HepG2 (cell line): ENCODE data around the gene AGBL1. TPM values are rescaled to one million over a fixed set of nuclear protein-coding genes. Genes with fewer than 3 reads are reported as not detected.

Experiments used
- ATAC-seq: fragments of 200-7000 bp; cut with Tn5 transposase; 3 replicates; pipeline ENCODE4 v1.9.1; 2020; ENCODE audit warnings: mild to moderate bottlenecking, moderate library complexity
- BruUV-seq: library from RNA; stranded (reverse); fragments of 400-500 nt; replicated peaks from 2 replicates; lab custom pipeline; 2021; lab: Mats Ljungman, UMichigan
- CTCF ChIA-PET: fragments of 300-600 bp; formaldehyde crosslinking; extraction: SDS; loops from one replicate; lab custom pipeline; 2021; ENCODE audit warnings: low total read pairs, inconsistent platforms, low intra/inter-chr PET ratio; lab: Yijun Ruan, JAX
- POLR2A ChIA-PET: fragments of 350-600 bp; sonication (Branson Sonifier 250); formaldehyde crosslinking; loops from one replicate; lab custom pipeline; 2020; ENCODE audit warnings: antibody characterized with exemption, inconsistent platforms; lab: Yijun Ruan, JAX
- DNase-seq: peaks from one replicate; pipeline ENCODE4 v3.0.0-alpha.2; 2015; ENCODE audit warnings: low spot score
- FAIRE-seq: peaks from 3 replicates; lab custom pipeline; 2011; peaks lifted over from hg19 to GRCh38; lab: Jason Lieb, UNC
- H2AFZ ChIP-seq: one replicate; pipeline ENCODE4 v1.6.1; 2011; ENCODE audit warnings: low read length, inconsistent platforms
- H3K27ac ChIP-seq: fragments of 300-600 bp; 3 replicates; pipeline ENCODE4 v1.8.0; 2011; ENCODE audit warnings: mixed run types, mild to moderate bottlenecking, mixed read lengths, low read length, inconsistent platforms; ENCODE audit not compliant: insufficient read depth; ENCODE audit errors: extremely low read length
- H3K27me3 ChIP-seq, 2 experiments: fragments of 200-600 bp in 1 of 2; 2 replicates in 1 of 2; 3 replicates in 1 of 2; pipeline versions ENCODE4 v1.6.0 to v1.8.0; 2011; ENCODE audit warnings: low read length in 2 of 2, mild to moderate bottlenecking in 2 of 2, moderate library complexity in 2 of 2, inconsistent platforms in 1 of 2; ENCODE audit not compliant: insufficient read depth in 2 of 2, control insufficient read depth in 1 of 2
- H3K36me3 ChIP-seq, 2 experiments: fragments of 200-600 bp in 1 of 2; replicated peaks in 1 of 2; 2 replicates in 1 of 2; 3 replicates in 1 of 2; pipeline versions ENCODE4 v1.5.1 to v1.8.0; 2011; ENCODE audit warnings: low read length in 2 of 2, inconsistent platforms in 1 of 2; ENCODE audit not compliant: insufficient read depth in 2 of 2, control insufficient read depth in 1 of 2
- H3K4me1 ChIP-seq: 2 replicates; pipeline ENCODE4 v1.5.1; 2012; ENCODE audit warnings: low read length, inconsistent platforms; ENCODE audit not compliant: insufficient read depth
- H3K4me2 ChIP-seq: 2 replicates; pipeline ENCODE4 v1.6.0; 2011; ENCODE audit warnings: low read depth, low read length, inconsistent platforms
- H3K4me3 ChIP-seq, 3 experiments: fragments of 200-600 bp in 1 of 3; sonication (generic), shearing (Covaris generic) in 1 of 3; replicated peaks in 1 of 3; 2 replicates each; pipeline ENCODE4 v1.5.1; 2011 to 2016; ENCODE audit warnings: low read length in 3 of 3, inconsistent platforms in 2 of 3, low read depth in 2 of 3, mild to moderate bottlenecking in 2 of 3, control low read depth in 1 of 3, mixed read lengths in 1 of 3; ENCODE audit not compliant: insufficient read depth in 1 of 3
- H3K79me2 ChIP-seq: one replicate; pipeline ENCODE4 v1.6.1; 2011; ENCODE audit warnings: low read length, inconsistent platforms; ENCODE audit not compliant: insufficient read depth
- H3K9ac ChIP-seq: 2 replicates; pipeline ENCODE4 v1.6.0; 2011; ENCODE audit warnings: mild to moderate bottlenecking, low read depth, low read length, inconsistent platforms; ENCODE audit not compliant: insufficient read depth
- H3K9me3 ChIP-seq: 2 replicates; pipeline ENCODE4 v1.5.1; 2012; ENCODE audit warnings: mild to moderate bottlenecking, low read length
- H4K20me1 ChIP-seq: 2 replicates; pipeline ENCODE4 v1.6.0; 2011; ENCODE audit warnings: inconsistent platforms, mild to moderate bottlenecking, low read length, moderate library complexity; ENCODE audit not compliant: insufficient read depth
- ARNT2 ChIP-seq: sonication (generic); formaldehyde crosslinking; IDR thresholded peaks from 2 replicates; pipeline ENCODE4 v1.8.0; 2022; ENCODE audit warnings: mild to moderate bottlenecking, low read depth, missing genetic modification reagents, moderate library complexity
- CSRNP1 ChIP-seq: sonication (generic); formaldehyde crosslinking; IDR thresholded peaks from 2 replicates; pipeline ENCODE4 v1.8.1; 2023; ENCODE audit warnings: mild to moderate bottlenecking, missing genetic modification reagents
- NAIF1 ChIP-seq: sonication (generic); formaldehyde crosslinking; IDR thresholded peaks from 2 replicates; pipeline ENCODE4 v1.5.0; 2020; ENCODE audit warnings: mild to moderate bottlenecking, missing genetic modification reagents, borderline replicate concordance
- ONECUT2 ChIP-seq: sonication (generic); formaldehyde crosslinking; IDR thresholded peaks from 2 replicates; pipeline ENCODE4 v1.4.0; 2020; ENCODE audit warnings: missing genetic modification reagents
- ZNF343 ChIP-seq: sonication (generic); formaldehyde crosslinking; IDR thresholded peaks from 2 replicates; pipeline ENCODE4 v1.4.0; 2020; ENCODE audit warnings: mild to moderate bottlenecking, missing genetic modification reagents
- ZNF749 ChIP-seq: sonication (generic); formaldehyde crosslinking; IDR thresholded peaks from 2 replicates; pipeline ENCODE4 v1.8.0; 2022; ENCODE audit warnings: mild to moderate bottlenecking, missing genetic modification reagents, moderate library complexity, borderline replicate concordance
- ZNF788 ChIP-seq: sonication (generic); formaldehyde crosslinking; IDR thresholded peaks from 2 replicates; pipeline ENCODE4 v1.5.0; 2020; ENCODE audit warnings: mild to moderate bottlenecking, missing genetic modification reagents, borderline replicate concordance
- WGBS: methylation state at CpG from one replicate; pipeline ENCODE4 v1.1.6; 2017; ENCODE audit warnings: low lambda C conversion rate; 5-methylcytosine and 5-hydroxymethylcytosine counted together
- in situ Hi-C: cut with HindIII; loops from 2 replicates; pipeline ENCODE4 v1.10.0; 2017; ENCODE audit warnings: low pct_unique_long_range_greater_than_20kb; ENCODE audit not compliant: extremely low pct_ligation_motif_present
- intact Hi-C: fragments of 100-400 bp; cut with micrococcal nuclease; formaldehyde crosslinking; loops from one replicate; pipeline ENCODE4 v1.10.0; 2022; ENCODE audit not compliant: unreplicated experiment
- polyA plus RNA-seq, 8 experiments: library from polyadenylated mRNA; depleted of rRNA in 3 of 8; stranded (reverse) in 7 of 8; unstranded in 1 of 8; fragments of >200 nt; fragmentation: Illumina TruSeq in 4 of 8; extraction: Trizol in 4 of 8; gene quantifications; 2 replicates each; pipeline versions ENCODE4 v1.2.1 to v1.2.3, GENCODE V29; 2011 to 2016; ENCODE audit warnings: low read depth in 4 of 8, missing spikeins in 1 of 8, mixed read lengths in 1 of 8; ENCODE audit not compliant: insufficient read depth in 1 of 8
- total RNA-seq, 5 experiments: library from RNA; depleted of rRNA; stranded (reverse); fragments of >200 nt; fragmentation: Illumina TruSeq; extraction: Trizol; gene quantifications; 2 replicates each; pipeline ENCODE4 v1.2.3, GENCODE V29; 2016; ENCODE audit warnings: low read depth in 1 of 5
- TF ChIP-seq, protein P1 (sequence below): sonication (generic); formaldehyde crosslinking; IDR thresholded peaks from 2 replicates; pipeline ENCODE4 v1.4.0; 2020; ENCODE audit warnings: missing genetic modification reagents

The AGBL1 gene
- total and polyA plus RNA-seq, 2 of the 13 experiments (the other 11 are each of a cell fraction or from before 2014, with no cell fraction given), result 0.01 TPM; not detected in 1

GRCh38 chr15:86044981-86045380, 34.7 kb upstream of the AGBL1 start:
- Histone ChIP-seq H3K4me3 (no peak overlapping the region), H2AFZ (no peak overlapping the region), H3K4me2 (no peak overlapping the region), H3K27ac (no peak overlapping the region), H4K20me1 (no peaks in the 10 kb centered on the region), H3K4me1 (no peaks in the 10 kb centered on the region), H3K27me3 (no peaks in the 10 kb centered on the region)
- DNase-seq, result no peak
- intact Hi-C loops, result no loop called here
- FAIRE-seq, result no peak
- no peak for ATAC-seq
- in situ Hi-C loops, result no loop called here
- 20% methylated on average over 1 of the region's 1 CpG for WGBS
- CTCF ChIA-PET, result no interaction called here
- TF ChIP-seq, protein P1, sequence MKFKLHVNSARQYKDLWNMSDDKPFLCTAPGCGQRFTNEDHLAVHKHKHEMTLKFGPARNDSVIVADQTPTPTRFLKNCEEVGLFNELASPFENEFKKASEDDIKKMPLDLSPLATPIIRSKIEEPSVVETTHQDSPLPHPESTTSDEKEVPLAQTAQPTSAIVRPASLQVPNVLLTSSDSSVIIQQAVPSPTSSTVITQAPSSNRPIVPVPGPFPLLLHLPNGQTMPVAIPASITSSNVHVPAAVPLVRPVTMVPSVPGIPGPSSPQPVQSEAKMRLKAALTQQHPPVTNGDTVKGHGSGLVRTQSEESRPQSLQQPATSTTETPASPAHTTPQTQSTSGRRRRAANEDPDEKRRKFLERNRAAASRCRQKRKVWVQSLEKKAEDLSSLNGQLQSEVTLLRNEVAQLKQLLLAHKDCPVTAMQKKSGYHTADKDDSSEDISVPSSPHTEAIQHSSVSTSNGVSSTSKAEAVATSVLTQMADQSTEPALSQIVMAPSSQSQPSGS (CRISPR knock-in tag), result no peak
- TF ChIP-seq, all 625 proteins: peak for 0
- Histone ChIP-seq H3K36me3 (no peaks in the 10 kb centered on the region), H3K9me3 (no peaks in the 10 kb centered on the region), H3K79me2 (no peaks in the 10 kb centered on the region), H3K9ac (no peak overlapping the region)
- no TSS peak for BruUV-seq
- POLR2A ChIA-PET, result no interaction called here

- no peak for DNase-seq
- POLR2A ChIA-PET, result no interaction called here
- Histone ChIP-seq H3K9me3 (no peaks in the 10 kb centered on the region), H3K4me1 (no peaks in the 10 kb centered on the region), H3K4me3 (no peak overlapping the region), H3K36me3 (no peaks in the 10 kb centered on the region), H3K27me3 (no peaks in the 10 kb centered on the region), H3K9ac (no peak overlapping the region), H3K27ac (no peak overlapping the region), H3K4me2 (no peak overlapping the region), H3K79me2 (no peaks in the 10 kb centered on the region), H2AFZ (no peak overlapping the region), H4K20me1 (no peaks in the 10 kb centered on the region)
- intact Hi-C loops, result no loop called here
- BruUV-seq, result no TSS peak
- WGBS, result 2% methylated on average over 6 of the region's 6 CpGs
- no peak for FAIRE-seq
- in situ Hi-C loops, result no loop called here
- CTCF ChIA-PET, result no interaction called here
- ATAC-seq, result no peak
- TF ChIP-seq ZNF343, result no peak
- TF ChIP-seq CSRNP1 (CRISPR knock-in tag), result no peak
- TF ChIP-seq ARNT2 (CRISPR knock-in tag), result no peak
- TF ChIP-seq ONECUT2, result no peak
- no peak for TF ChIP-seq ZNF788 (CRISPR knock-in tag)
- TF ChIP-seq NAIF1 (CRISPR knock-in tag), result no peak
- no peak for TF ChIP-seq ZNF749
Observed at GRCh38 chr15:86054338-86054737, 25.3 kb upstream of the AGBL1 start.
